DMS 273 treated with DMSO at 0.1 percent for 48 hours (cell line): Measurements from ENCODE around the gene SORL1-AS1.

Experiments used
- DNase-seq: peaks from one replicate; lab custom pipeline; 2025; lab: John Stamatoyannopoulos, UW

The SORL1-AS1 gene

DNA sequence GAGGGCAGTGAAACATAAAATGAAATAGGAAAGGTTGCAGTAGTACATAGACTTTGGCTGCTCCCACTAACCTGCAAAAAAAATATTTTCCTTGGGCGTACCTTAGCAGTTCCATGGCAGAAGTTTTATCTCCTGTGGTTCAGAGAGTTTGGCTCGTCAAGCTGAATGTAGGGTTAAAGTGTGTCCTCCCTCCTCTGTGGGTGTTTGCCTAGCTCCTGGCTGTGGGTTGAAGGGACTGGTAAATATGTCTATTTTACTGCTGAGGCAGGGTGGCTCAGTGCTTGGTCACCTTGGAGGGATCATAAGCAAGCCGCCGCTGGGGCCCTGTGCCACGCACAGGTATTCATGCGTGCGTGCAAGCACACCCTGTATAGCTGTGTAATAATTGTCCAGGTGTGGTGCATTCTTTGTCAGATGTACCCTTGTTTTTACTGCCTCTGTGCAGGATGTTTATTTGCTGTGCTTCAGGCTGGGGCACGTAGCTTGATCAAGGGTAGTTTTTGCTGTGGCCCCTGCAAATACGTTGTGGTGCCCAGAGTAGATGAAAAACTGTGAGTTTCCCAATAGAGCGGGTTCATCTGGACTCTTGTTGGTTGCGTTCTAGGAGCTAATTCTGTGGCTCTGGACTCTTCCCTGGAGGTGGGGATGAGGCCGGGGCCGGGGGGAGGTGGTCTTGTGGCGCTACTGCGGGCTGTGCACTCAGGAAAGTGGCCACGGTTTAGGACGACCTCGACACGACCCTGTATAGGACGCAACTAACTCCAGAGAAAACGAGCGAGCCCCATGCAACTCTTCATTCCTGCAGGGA lies 1.4 kb downstream of the SORL1-AS1 start:
- no peak for DNase-seq

DNA sequence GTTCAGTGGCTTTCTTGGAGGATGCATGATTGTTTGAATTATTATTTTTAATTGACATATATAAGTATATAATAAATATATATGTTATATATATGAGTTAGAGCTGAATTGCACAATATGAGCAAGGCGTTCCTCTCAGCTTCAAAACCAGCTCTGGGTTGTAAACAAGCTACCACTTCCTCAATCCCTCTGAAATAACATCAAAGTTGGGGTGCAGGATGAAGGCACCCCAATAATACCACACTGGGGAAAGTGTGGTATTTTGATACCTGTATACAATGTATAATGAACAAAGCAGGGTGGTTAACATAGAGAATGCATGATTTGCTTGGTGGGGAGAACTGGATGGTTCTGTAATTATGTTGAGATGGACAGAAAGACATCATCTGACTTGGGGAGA lies 2.4 kb downstream of the SORL1-AS1 start:
- DNase-seq: no peak

DNA sequence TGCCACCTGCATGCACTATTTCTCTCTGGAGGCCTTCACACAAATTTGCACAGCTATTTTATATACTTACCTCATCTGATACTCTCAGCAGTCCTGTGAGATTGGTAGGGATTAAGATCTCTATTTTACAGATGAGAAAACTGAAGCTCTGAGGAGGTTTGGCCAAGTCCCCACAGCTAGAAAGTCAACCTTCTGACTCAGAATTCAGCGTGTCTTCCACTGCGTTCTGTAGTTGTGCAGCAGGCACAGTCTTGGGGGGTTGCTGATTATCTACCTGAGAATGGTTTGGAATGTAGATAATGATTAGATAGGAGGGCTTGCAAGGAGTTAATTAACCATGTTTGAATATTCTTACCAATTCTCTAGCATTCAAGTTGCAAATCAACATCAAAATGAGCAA lies 3.1 kb downstream of the SORL1-AS1 start:
- no peak for DNase-seq

DNA sequence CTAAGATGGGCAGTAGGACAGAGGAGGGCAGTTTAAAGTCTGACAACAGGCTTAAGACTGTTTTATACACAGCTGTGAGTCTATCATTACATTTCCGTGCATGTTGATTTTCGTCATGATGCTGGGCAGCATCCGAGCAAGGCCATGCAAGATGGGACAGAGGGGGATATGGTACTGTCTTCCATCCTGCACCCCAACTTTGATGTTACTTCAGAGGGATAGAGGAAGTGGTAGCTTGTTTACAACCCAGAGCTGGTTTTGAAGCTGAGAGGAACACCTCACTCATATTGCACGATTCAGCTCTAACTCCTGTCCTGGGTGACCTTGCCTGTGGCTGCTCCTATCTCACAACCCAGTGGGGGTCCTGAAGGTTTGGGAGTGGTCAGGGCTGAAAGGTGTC lies 3.6 kb downstream of the SORL1-AS1 start:
- DNase-seq: no peak

DNA sequence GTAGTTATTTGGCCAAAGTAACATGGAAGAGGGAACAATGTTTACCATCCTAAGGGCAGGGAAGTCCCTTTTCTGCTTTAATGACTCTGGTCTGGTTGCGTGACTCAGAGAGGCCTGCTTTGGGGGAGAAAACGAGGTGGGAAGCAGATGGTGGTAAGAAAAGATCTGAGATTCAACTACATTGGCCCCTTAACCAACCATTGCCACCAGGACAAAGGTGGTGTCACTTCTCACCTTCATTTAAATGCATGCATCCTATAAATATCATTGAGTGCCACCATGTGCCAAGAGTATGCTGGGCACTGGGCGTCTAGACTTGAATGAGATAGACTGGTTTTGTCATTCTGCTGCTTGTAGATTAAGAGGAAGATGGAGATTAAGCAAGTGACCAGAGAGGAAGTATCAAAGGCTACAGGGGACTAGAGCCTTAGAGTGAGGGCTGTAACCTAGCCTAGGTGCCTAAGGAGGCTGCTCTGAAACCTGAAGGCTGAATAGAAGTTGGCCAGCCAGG lies 4.3 kb downstream of the SORL1-AS1 start:
- no peak for DNase-seq

DNA sequence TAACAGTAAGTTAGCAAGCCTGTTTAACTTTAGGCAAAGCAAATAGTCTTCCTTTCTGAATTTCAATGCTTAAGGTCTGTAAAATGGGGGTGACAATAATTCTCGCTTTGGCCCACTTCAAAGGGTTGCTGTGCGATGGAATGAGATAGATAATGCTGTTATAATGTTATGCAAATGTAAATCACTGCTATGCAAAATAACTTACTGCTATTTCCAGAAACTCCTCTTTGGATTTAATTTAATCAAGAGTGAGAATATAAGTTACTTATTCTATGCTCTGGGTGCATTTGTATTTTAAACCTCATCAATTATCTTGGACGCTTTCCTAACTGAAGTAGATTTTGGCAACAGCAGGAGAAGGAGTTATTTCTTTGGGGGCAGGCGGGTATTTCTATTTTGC lies 4.8 kb downstream of the SORL1-AS1 start:
- DNase-seq: no peak

DNA sequence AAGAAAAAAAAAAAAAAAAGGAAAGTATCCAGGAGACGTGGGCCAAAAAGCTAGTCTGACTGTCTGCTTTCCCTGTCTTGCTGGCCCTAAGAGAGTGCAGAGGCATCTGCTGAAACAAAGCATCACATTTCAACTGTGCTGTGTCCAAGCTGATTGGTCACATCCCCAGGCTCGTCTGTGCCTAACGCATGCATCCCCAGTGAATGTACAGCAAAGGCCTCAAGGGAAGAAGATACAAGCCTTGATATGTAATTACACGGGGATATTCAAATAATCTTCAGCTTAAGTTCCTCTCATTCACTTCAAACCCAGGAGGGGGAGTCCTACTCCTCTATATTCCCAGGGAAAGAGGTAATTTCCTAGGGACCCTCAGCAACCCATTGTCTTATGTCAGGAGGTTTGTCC lies 6.0 kb downstream of the SORL1-AS1 start:
- DNase-seq: no peak

DNA sequence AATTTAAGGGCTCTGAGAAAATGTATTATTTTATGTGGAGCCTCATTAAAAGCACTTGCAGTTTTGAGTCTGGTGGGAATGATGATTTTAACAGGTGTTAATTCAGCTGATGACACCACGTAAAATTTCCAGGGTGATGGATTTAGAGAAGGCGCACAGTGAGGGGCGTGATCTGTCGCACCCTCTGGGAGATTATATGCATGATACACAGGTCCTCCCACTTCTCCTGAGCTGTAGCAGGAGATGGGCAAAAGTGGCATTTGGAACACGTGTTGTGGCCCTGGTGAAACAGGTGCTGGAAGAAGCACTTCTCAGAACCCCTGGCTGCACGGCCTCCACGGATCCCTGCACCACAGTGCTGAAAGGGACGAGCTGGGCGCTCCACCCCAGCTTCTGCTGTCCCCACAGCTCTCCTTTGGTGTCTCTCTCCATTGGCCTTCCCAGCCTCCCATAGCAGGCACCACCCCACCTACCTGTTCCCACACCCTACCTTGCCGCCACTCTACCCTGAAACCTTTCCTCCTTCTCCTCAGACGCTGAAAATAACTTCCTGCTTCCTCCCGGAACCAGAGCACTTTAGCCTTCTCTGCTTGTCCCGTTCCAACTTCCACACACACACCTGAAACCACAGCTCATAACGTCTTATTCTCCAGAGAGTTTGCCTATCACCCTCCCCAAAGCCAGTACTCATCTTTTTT lies 7.5 kb downstream of the SORL1-AS1 start:
- DNase-seq: no peak

DNA sequence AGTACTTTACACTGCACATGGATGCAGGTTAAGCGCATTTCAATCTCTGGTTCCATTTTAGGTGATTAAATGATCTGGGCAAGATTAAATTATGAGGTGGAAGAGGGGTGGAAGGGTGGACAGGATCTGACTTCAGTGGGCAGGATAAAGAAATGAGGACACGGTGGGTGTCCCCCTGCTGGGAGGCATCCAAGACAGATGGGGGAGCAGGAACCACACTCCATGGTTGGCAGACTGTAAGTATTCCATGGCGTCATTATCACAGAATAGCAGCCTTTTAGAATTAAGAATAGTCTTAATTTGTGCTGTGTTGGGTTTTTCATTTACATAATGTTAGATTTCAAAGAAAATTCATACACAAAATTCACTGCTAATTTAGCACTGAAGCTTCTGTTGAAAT lies 8.2 kb downstream of the SORL1-AS1 start:
- DNase-seq: no peak

DNA sequence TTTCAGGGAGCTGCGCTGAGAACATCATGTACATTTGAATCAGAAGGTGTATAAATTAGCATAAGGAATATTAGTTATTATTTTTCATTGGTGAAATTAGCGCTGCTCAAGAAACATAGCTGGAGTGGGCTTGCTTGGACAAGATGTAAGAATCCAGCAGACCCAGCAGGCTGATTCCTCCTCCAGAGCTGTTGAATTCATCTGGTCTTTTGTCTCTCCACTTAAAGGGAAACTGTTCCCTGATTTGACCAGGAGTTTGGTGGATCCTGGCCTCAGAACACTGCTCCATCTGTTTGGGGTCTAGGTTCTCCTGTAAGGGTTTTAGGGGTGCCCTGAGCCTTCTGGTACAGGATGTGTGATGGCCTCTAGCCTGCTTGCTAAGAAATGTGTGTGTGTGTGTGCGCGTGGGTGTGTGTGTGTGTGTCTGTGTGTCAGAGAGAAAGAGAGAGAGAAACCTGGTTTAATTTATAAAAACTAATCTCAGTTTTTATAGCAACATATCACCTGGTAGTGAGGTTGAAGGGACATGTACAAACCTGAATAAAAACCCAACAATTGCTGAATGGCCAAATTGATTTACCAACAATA lies 9.0 kb downstream of the SORL1-AS1 start:
- no peak for DNase-seq

DNA sequence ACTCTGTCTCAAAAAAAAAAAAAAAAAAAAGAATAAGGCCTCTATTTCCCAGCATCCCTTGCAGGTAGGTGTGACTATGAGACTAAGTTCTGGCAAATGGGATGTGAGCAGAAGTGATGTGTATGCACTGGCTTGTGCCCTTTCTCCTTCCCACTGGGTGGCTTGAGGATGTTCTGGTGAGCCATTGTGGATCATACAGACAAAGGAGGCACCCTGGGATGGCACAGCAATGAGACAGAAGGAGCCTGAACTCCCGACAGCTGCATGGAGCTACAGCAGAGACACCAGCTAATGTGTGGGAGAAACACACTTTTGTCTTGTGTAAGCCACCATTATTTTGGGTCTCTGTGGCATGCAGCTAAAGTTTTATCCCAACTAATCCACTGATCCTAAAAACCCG lies 11.2 kb downstream of the SORL1-AS1 start:
- no peak for DNase-seq

DNA sequence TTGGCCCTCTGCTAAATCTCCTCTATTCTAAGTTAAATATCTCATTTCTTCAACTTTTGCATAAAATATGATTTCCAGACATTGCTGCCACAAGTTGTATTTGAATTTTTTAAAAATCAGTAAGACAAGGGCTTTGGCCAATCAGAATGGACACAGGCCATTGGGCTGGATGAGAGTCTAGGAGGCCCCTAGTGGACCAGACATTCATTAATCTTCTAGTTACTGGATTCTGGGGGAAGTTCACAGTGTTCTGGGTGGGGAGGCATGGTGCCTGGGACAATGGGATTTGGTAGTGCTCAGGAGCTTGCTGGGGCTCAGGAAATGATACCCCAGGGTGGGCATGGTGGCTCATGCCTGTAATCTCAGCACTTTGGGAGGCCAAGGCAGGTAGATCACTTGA lies 13.0 kb downstream of the SORL1-AS1 start:
- no peak for DNase-seq

DNA sequence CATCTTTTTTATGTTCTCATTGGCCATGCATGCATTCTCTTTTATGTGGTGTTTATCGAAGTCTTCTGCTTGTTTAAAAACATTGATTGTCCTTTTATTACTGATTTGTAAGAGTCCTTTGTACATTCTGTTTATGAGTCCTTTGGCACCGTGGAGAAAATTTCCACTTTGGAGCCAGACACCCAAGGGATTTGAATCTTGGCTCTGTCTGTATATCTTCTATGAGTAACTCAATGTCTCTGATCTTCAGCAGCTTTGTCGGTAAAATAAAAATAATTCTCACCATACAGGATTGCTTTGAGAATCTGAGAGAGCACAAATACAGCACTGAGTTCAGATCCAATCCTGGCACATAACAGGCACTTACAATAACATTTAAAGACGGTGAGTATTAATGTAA lies 13.4 kb downstream of the SORL1-AS1 start:
- DNase-seq: no peak

DNA sequence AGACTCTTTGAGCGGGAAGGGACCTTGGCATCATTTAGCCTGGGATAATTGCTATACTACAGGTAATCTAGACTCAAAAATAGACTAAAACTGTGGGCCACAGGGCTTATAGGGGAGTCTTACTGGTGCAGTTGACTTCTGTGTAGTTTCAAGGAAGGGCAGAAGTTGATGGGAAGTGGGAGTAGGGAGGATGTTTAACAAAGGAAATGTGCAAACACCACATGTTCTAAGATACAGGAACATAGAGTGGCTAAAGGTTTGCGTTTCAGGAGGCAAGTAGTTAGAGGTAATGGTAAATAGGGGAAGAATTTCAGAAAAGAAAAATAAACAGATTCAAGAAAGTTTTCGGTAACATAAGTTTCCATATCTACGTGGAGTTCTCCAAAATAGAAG lies 15.1 kb downstream of the SORL1-AS1 start:
- no peak for DNase-seq

DNA sequence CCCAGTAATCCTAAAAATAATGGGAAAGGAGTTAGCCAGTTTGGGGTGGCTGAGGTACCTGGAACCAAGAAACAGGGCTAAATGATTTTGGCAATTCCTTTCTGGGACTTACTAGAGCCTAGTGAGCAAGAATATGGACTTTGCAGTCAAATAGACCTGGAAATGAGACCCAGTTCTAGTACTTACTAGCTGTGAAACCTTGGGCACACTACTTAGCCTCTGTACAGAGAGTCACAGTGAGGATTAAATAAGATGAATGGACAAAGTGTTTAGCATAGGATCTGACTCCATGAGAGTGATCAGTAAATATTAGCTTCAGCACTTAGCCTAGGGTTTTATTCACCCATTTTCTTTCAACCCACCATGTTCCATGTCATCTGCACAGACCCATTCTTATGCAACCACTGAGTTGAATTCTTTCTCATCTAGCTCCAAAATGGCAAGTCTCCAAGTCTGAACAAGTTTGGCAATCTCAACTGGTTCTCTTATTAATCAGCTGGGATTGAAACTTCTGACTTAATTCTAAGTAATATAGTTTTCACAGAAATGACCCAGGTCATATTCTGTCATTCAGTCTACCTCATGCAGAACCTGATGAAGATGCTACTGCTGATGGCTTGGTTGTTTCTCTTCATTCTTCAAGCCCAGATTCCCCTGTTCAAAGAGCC lies 15.6 kb downstream of the SORL1-AS1 start:
- DNase-seq: no peak

DNA sequence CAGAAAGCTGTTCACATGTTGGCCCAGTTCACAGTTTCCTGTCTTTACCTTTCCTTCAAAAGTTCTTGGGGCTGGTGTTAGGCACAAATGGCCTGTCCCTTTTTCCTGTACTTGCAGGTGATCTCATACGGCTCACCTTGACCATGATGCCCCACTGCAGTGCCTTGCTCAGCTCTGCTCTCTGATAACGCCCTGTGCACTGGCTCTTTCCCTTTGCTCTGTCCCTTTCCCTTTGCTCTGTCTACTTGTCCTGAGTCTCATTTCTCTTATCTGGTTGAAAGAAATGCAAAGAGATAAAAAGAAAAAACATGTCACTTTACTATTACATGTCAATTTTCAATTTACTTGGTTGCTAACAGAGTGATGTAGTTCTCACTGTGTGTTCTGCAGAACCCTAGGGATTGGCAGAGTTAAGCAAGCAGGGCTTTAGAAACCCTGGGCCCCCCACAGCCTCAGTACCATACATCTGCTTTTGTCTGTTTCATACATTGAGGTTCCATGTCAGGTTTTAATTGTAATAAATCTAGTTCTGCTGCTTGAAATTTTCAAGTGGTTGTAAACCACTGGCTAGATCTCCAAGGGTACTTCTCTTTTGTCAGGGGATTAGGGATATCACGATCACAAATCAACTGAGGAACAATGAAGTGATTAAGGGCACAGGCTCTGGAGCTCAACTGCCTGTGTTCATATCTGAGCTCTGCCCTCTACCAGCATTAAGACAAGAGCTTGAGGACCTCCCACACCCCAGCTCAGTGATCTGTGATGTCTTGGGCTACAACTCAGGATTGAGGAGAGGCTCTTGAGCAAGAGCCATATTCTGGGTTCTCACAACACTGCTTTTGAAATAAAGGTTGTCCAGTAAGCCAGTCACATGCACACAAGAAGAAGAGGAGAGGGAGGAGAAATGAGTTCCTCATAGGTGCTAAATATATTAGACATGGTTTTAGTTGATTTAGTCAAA lies 16.9 kb downstream of the SORL1-AS1 start:
- DNase-seq: no peak

DNA sequence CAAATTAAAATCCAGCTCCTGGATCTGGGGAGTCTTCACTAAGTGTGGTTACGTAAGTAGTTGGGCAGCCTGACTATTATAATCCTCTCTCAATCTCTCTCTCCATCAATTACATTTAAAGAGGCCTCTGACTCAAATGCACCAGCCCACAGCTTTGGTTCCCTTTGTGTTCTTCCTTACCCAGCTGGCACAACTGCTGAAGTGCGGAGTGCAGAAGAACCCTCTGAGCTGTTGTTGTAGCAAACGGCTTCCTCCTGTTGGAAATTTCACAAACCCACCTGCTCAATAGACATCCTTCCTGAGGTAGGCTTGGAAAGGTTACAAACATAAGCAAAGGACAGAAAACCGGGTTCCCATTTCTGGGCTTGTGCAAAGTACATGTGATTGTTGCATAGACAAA lies 17.6 kb downstream of the SORL1-AS1 start:
- no peak for DNase-seq

DNA sequence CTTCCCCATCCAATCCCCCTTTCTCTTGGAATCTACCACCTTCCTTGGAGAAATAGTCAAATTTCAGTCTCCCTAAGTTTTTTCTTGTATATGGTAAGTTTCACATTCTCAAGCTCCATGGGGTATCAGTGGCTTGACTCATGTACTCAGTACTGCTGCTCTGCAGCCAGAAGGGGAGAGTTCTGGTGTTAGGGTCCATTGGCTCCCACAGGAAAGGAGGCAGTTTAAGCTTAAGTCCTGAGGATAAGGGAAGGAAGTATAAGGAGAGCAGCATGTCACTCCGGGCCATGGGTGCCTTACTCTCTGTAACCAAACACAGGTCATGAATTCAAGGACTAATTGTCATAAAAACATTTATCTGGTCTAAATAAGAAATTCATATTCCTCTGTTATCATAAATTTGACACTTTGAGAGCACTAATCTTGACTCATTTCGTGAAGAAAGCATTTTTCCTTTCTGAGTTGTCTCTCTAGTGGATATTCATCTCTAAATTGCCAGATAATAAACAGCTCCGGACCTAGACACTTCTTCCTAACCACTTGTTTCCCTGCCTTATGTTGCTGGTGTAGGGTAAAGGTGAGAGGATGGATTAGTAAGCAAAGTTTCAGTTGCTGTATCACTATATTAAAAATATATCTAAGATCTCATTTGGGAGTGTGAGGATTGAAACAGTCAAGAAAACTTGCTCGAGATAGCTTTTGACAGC lies 20.8 kb downstream of the SORL1-AS1 start:
- DNase-seq: no peak

DNA sequence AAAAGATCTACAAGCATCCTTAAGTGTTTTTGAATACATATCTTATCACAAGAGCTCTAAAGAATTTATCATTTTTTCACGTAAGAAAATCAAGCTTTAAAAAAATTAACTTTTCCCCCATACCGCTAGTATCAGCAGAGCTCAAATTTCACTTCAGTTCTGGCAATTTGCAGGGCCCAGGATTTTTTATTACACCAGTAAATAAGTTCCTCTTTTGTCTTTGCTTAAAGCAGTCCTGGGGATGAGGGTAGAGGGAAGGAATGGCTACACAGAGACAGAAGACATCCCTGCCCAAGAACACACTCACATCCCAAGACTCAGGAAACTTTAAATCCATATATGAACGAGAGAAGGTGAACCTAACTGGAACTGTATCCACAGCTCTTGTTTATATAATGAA lies 23.2 kb downstream of the SORL1-AS1 start:
- DNase-seq: no peak

DNA sequence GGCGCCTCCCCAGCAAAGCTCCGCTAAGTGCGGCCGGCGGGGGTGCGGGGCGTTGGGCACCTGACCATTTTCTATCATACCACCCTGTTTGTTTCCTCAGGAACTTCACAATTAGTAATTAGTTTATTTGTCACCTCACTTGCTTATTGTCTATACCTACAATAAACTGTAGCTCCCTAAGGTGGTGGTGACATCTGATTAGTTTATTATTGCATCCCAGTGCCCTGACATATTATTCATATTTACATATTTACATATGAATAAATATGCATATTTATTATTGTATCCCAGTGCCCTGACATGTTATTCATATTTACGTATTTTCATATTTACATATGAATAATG lies 25.4 kb downstream of the SORL1-AS1 start:
- DNase-seq: no peak
